ENCODE results near the gene RPEL1. TPM values are rescaled to one million over a fixed set of nuclear protein-coding genes. Genes with fewer than 3 reads are reported as not detected.

Gene RPEL1
- total RNA-seq, 2 donors from 2014 or later, result not detected

GRCh38 chr10:103284170-103284569 lies 38.5 kb downstream of the RPEL1 start:
- Histone ChIP-seq H3K27me3 (replicated peaks; ENCODE audit: insufficient read depth) (no peaks in the 10 kb centered on the region), H3K9me3 (no peaks in the 10 kb centered on the region), H3K4me1 (ENCODE audit: control insufficient read depth in 1 of 2, low read depth in 2 of 2) (no peaks in the 10 kb centered on the region), H3K36me3 (no peaks in the 10 kb centered on the region), H3K27ac (no peak overlapping the region), H3K4me3 (no peak overlapping the region)
- DNase-seq (ENCODE audit: low spot score) (no peak), ATAC-seq (ENCODE audit: insufficient number of reproducible peaks, low FRiP score, low read depth) (no peak)
- TF ChIP-seq CTCF (IDR thresholded peaks at IDR 0.05), result no peak

DNA sequence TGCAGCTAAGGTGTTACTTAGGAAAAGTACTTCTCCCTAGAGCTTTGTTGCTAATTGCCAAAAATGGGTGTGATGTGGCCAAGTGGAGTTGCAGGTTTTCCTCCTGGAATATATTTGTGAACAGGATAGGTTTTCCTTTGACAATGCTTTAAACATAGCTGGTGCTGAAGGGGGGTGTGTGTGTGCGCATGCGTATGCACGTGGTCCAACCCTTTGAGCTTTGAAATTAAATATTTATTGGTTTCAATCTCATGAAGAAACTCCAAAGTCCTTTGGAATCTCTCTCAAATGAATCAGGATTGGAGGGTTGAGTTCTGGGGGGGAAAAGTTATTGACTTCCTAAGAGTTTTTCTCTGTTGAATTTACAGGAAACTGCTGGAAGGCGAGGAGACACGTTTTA lies 42.3 kb downstream of the RPEL1 start:
- H3K4me3 ChIP-seq, result no peak overlapping the region
- DNase-seq (ENCODE audit: low spot score) (no peak), ATAC-seq (ENCODE audit: insufficient number of reproducible peaks, low FRiP score, low read depth) (no peak)
- H3K36me3 ChIP-seq, result no peaks in the 10 kb centered on the region
- no peaks in the 10 kb centered on the region for H3K27me3 ChIP-seq (replicated peaks; ENCODE audit: insufficient read depth)
- H3K27ac ChIP-seq, result no peak overlapping the region
- no peaks in the 10 kb centered on the region for H3K4me1 ChIP-seq (ENCODE audit: control insufficient read depth in 1 of 2, low read depth in 2 of 2)
- no peaks in the 10 kb centered on the region for H3K9me3 ChIP-seq
- TF ChIP-seq CTCF (IDR thresholded peaks at IDR 0.05), result no peak

DNA sequence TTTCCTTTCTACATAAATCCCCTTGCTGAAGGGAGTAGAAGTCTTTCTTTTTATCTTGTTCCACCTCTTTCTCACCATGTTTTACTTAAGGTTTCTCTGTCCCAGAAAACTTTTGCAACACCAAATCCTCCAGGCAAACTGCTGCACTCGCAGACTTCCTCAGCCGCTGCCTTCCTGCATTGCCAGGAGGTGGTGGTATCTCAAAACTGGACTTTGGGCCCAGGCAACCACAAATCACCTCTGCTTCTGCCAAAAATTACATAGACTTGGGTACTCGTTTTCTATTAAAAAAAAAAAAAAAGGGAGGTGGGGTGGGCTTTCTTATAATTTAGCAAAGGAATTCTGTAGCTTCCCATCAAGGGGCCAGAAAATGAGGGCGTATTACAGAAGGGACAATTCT lies 45.9 kb downstream of the RPEL1 start:
- ATAC-seq (ENCODE audit: insufficient number of reproducible peaks, low FRiP score, low read depth), result no peak
- no peak for DNase-seq (ENCODE audit: low spot score)
- no peaks in the 10 kb centered on the region for H3K36me3 ChIP-seq
- H3K27me3 ChIP-seq (replicated peaks; ENCODE audit: insufficient read depth), result no peaks in the 10 kb centered on the region
- H3K4me3 ChIP-seq, result no peak overlapping the region
- no peaks in the 10 kb centered on the region for H3K9me3 ChIP-seq
- no peak for TF ChIP-seq CTCF (IDR thresholded peaks at IDR 0.05)
- H3K27ac ChIP-seq, result no peak overlapping the region
- H3K4me1 ChIP-seq (ENCODE audit: control insufficient read depth in 1 of 2, low read depth in 2 of 2), result no peaks in the 10 kb centered on the region

GRCh38 chr10:103295374-103296015 lies 49.8 kb downstream of the RPEL1 start:
- ATAC-seq (ENCODE audit: insufficient number of reproducible peaks, low FRiP score, low read depth) (no peak), DNase-seq (ENCODE audit: low spot score) (no peak)
- H3K4me3 ChIP-seq, result no peak overlapping the region
- no peak overlapping the region for H3K27ac ChIP-seq
- no peak for TF ChIP-seq CTCF (IDR thresholded peaks at IDR 0.05)
- H3K4me1 ChIP-seq (ENCODE audit: control insufficient read depth in 1 of 2, low read depth in 2 of 2), result no peaks in the 10 kb centered on the region
- H3K9me3 ChIP-seq, result no peaks in the 10 kb centered on the region
- H3K36me3 ChIP-seq, result no peaks in the 10 kb centered on the region
- no peaks in the 10 kb centered on the region for H3K27me3 ChIP-seq (replicated peaks; ENCODE audit: insufficient read depth)

Other genes with a start within 250 kb of the RPEL1 start
- 100 to 1,000 TPM; 105 to 114 TPM for gene NT5C2, start 52.6 kb upstream of the RPEL1 start, total RNA-seq
- not detected for gene INA, start 31.3 kb downstream of the RPEL1 start, total RNA-seq
- gene PCGF6, start 105.3 kb downstream of the RPEL1 start, total RNA-seq, result 10 to 100 TPM in 1 of 2 donors, 1 to 10 TPM in 1; 7.0 to 13.8 TPM
- gene TAF5, start 122.1 kb downstream of the RPEL1 start, total RNA-seq, result 1 to 10 TPM; 3.7 to 5.3 TPM
- 100 to 1,000 TPM; 148 to 269 TPM for gene ATP5MK, start 150.6 kb downstream of the RPEL1 start, total RNA-seq
- gene PDCD11, start 150.7 kb downstream of the RPEL1 start, total RNA-seq, result 10 to 100 TPM; 10.7 to 23.0 TPM
- gene CALHM2, start 206.5 kb downstream of the RPEL1 start, total RNA-seq, result 100 to 1,000 TPM in 1 of 2 donors, 10 to 100 TPM in 1; 98.4 to 113 TPM
- gene CALHM1, start 213.0 kb downstream of the RPEL1 start, total RNA-seq, result not detected
- gene CALHM3, start 233.4 kb downstream of the RPEL1 start, total RNA-seq, result not detected
- gene NEURL1, start 247.8 kb downstream of the RPEL1 start, total RNA-seq, result under 1 TPM in 1 of 2 donors, not detected in 1; 0.28 TPM

All from thoracic aorta (tissue), 2 donors.